H1 (cell line): ENCODE measurements around the gene DLGAP5. TPM values are rescaled to one million over a fixed set of nuclear protein-coding genes. Genes with fewer than 3 reads are reported as not detected.

Experiments
- BACH1 ChIP-seq: IDR thresholded peaks from 2 replicates; pipeline ENCODE4 v1.6.1; 2012; ENCODE audit warnings: low read length, improper control_type of control experiment
- CEBPB ChIP-seq: IDR thresholded peaks from 2 replicates; pipeline ENCODE4 v1.6.1; 2012; ENCODE audit warnings: low read depth, low read length
- CHD1 ChIP-seq: IDR thresholded peaks from 2 replicates; pipeline ENCODE4 v1.6.1; 2012; ENCODE audit warnings: low read depth, low read length, improper control_type of control experiment
- E2F6 ChIP-seq: IDR thresholded peaks from 2 replicates; pipeline ENCODE4 v1.6.1; 2012; ENCODE audit warnings: inconsistent platforms
- EGR1 ChIP-seq: IDR thresholded peaks from 2 replicates; pipeline ENCODE4 v1.6.1; 2011; ENCODE audit warnings: low read depth, low read length, borderline replicate concordance
- EP300 ChIP-seq, 2 experiments: IDR thresholded peaks; 1 replicate in 1 of 2; 2 replicates in 1 of 2; pipeline ENCODE4 v1.6.1; 2011 to 2012; ENCODE audit warnings: low read depth in 2 of 2, low read length in 2 of 2, mild to moderate bottlenecking in 2 of 2, borderline replicate concordance in 1 of 2, inconsistent platforms in 1 of 2, moderate library complexity in 1 of 2
- EZH2 ChIP-seq: fragments of 200-600 bp; sonication (generic); IDR thresholded peaks from 2 replicates; pipeline ENCODE4 v1.7.1; 2012; ENCODE audit warnings: low read depth, mild to moderate bottlenecking, moderate library complexity, low read length, inconsistent platforms; ENCODE audit not compliant: severe bottlenecking
- JUND ChIP-seq: IDR thresholded peaks from 2 replicates; pipeline ENCODE4 v1.6.1; 2011; ENCODE audit warnings: mild to moderate bottlenecking, improper control_type of control experiment, low read length
- KDM4A ChIP-seq: IDR thresholded peaks from one replicate; pipeline ENCODE4 v1.7.1; 2012; ENCODE audit warnings: low read depth, mild to moderate bottlenecking, moderate library complexity, low read length, inconsistent platforms; ENCODE audit not compliant: severe bottlenecking
- NRF1 ChIP-seq: IDR thresholded peaks from 2 replicates; pipeline ENCODE4 v1.6.1; 2011; ENCODE audit warnings: mild to moderate bottlenecking, low read depth, low read length, improper control_type of control experiment
- PHF8 ChIP-seq: fragments of 200-600 bp; sonication (generic); conservative IDR thresholded peaks from 2 replicates; pipeline ENCODE4 v1.7.1; 2012; ENCODE audit warnings: low read depth, mild to moderate bottlenecking, inconsistent platforms, low read length, moderate library complexity
- POLR2AphosphoS5 ChIP-seq: IDR thresholded peaks from 2 replicates; pipeline ENCODE4 v1.6.1; 2011; ENCODE audit warnings: low read depth, low read length
- RAD21 ChIP-seq, 2 experiments: IDR thresholded peaks in 1 of 2; conservative IDR thresholded peaks in 1 of 2; 2 replicates each; pipeline ENCODE4 v1.6.1; 2011; ENCODE audit warnings: low read depth in 2 of 2, low read length in 2 of 2, improper control_type of control experiment in 1 of 2, inconsistent platforms in 1 of 2, mild to moderate bottlenecking in 1 of 2, moderate library complexity in 1 of 2
- SIRT6 ChIP-seq: IDR thresholded peaks from one replicate; pipeline ENCODE4 v1.7.1; 2012; ENCODE audit warnings: low read length, inconsistent platforms
- SP1 ChIP-seq: IDR thresholded peaks from 2 replicates; pipeline ENCODE4 v1.6.1; 2011; ENCODE audit warnings: low read depth, low read length
- SP4 ChIP-seq: IDR thresholded peaks from 2 replicates; pipeline ENCODE4 v1.6.1; 2012; ENCODE audit warnings: low read length, inconsistent platforms
- SUZ12 ChIP-seq: fragments of 200-600 bp; sonication (generic); IDR thresholded peaks from 2 replicates; pipeline ENCODE4 v1.6.1; 2012; ENCODE audit warnings: mild to moderate bottlenecking, inconsistent platforms, low read length, moderate library complexity, mixed read lengths
- TBP ChIP-seq: IDR thresholded peaks from 2 replicates; pipeline ENCODE4 v1.6.1; 2011; ENCODE audit warnings: low read depth, low read length, improper control_type of control experiment
- TEAD4 ChIP-seq: IDR thresholded peaks from 2 replicates; pipeline ENCODE4 v1.6.1; 2012; ENCODE audit warnings: low read depth, low read length, inconsistent platforms, mixed read lengths
- YY1 ChIP-seq: IDR thresholded peaks from 2 replicates; pipeline ENCODE4 v1.6.1; 2011; ENCODE audit warnings: low read depth, mild to moderate bottlenecking, low read length
- ZNF274 ChIP-seq: IDR thresholded peaks from 2 replicates; pipeline ENCODE4 v1.7.0; 2012; ENCODE audit warnings: low read length, borderline replicate concordance; ENCODE audit errors: extremely low read depth
- polyA plus RNA-seq, 7 experiments: library from polyadenylated mRNA; depleted of rRNA in 3 of 7; stranded (reverse) in 5 of 7; unstranded in 2 of 7; fragments of >200 nt in 5 of 7; fragments of 200-250 nt in 2 of 7; gene quantifications; 1 replicate in 5 of 7; 2 replicates in 1 of 7; 4 replicates in 1 of 7; pipeline versions ENCODE4 v1.2.1 to v1.2.3, GENCODE V29; 2011 to 2013; ENCODE audit warnings: missing spikeins in 2 of 7, mixed read lengths in 2 of 7
- total RNA-seq: library from RNA; stranded (reverse); fragmentation: NEBNext Ultra II Directional; extraction: Animal tissue kit (Norgen Biotek cat#: 25700); gene quantifications from 2 replicates; pipeline ENCODE4 v1.2.1, GENCODE V29; 2021
- TF ChIP-seq, protein P1 (sequence below), 3 experiments: IDR thresholded peaks; 1 replicate in 2 of 3; 2 replicates in 1 of 3; pipeline versions ENCODE4 v1.5.1 to v1.6.1; 2011; ENCODE audit warnings: low read length in 3 of 3, mild to moderate bottlenecking in 3 of 3, inconsistent platforms in 2 of 3, low read depth in 1 of 3, moderate library complexity in 1 of 3; ENCODE audit not compliant: insufficient read depth in 1 of 3; ENCODE audit errors: control extremely low read depth in 1 of 3

The DLGAP5 gene
- total and polyA plus RNA-seq, 2 of the 8 experiments (the other 6 are each of a cell fraction or from before 2014, with no cell fraction given) = 16.9 to 155 TPM

DNA sequence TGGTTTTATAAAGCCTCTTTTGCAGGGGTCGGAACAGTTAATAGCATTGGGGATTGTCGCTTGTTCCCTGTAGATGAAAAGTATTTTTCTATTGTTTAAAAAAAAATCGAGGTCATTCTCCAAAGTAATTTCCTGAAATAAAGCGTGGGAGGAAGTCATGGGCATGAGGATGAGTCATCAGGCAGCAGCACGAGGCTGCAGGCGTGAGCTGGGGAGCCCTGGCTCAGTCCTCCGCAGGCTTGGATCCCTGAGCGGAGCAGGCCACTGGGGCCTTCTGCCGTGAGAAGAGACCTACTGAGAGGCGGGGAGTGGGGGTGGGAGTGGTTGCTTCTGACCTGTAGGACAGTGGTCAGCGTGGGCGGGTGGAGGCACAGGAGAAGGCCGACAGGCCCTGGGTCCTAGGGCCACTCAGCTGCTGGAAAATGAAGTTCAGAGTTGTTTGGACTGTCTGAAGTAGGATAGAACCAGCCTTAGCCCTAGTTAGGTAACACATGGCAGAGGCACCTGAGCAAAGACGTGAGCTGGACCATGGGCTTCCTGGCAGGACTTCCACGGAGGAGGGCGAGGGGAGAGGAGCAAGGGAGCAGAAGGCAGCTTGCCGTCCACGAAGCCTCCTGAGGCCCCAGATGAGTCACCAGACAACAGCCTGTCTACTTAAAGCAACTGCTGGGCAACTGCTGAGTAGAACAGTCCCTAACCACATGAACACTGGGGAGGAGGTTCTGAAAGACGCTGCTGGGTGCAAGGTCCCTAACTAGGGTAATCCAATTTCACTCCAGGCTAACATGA lies 83.4 kb downstream of the DLGAP5 start (continued):
- TF ChIP-seq JUND (peak; percentile 96), SIRT6 (no peak), TEAD4 (no peak), POLR2AphosphoS5 (peak; percentile 85), EZH2 (no peak), BACH1 (no peak), YY1 (no peak), CEBPB (no peak), EP300 (IDR thresholded peaks at IDR 0.05; ENCODE audit: borderline replicate concordance in 1 of 2, low read depth in 2 of 2, low read length in 2 of 2) (no peak), TBP (no peak), NRF1 (no peak), E2F6 (peak; percentile 89), PHF8 (no peak), RAD21 (IDR thresholded peaks at IDR 0.05 in 1 of 2, conservative IDR thresholded peaks at IDR 0.05 in 1 of 2; ENCODE audit: low read depth in 2 of 2, low read length in 2 of 2) (no peak), SP4 (no peak), KDM4A (no peak), SUZ12 (no peak), CHD1 (no peak), SP1 (0 out of 2 replicates have a peak, but pooled peaks have one; percentile 6), EGR1 (peak; percentile 70), ZNF274 (no peak)
- TF ChIP-seq, protein P1, sequence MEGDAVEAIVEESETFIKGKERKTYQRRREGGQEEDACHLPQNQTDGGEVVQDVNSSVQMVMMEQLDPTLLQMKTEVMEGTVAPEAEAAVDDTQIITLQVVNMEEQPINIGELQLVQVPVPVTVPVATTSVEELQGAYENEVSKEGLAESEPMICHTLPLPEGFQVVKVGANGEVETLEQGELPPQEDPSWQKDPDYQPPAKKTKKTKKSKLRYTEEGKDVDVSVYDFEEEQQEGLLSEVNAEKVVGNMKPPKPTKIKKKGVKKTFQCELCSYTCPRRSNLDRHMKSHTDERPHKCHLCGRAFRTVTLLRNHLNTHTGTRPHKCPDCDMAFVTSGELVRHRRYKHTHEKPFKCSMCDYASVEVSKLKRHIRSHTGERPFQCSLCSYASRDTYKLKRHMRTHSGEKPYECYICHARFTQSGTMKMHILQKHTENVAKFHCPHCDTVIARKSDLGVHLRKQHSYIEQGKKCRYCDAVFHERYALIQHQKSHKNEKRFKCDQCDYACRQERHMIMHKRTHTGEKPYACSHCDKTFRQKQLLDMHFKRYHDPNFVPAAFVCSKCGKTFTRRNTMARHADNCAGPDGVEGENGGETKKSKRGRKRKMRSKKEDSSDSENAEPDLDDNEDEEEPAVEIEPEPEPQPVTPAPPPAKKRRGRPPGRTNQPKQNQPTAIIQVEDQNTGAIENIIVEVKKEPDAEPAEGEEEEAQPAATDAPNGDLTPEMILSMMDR (IDR thresholded peaks at IDR 0.05; ENCODE audit: control extremely low read depth in 1 of 3, insufficient read depth in 1 of 3, low read depth in 1 of 3, low read length in 3 of 3) = no peak
